NB4 (cell line): ENCODE data around the gene AP1G1.
A peak's percentile ranks its signal among the peaks of the same experiment; 100 is the strongest.

Experiments
- DNase-seq: peaks from one replicate; pipeline ENCODE4 v3.0.0; 2010; ENCODE audit warnings: low read depth
- H3K4me3 ChIP-seq: one replicate; pipeline ENCODE4 v1.5.1; 2011; ENCODE audit warnings: mild to moderate bottlenecking, low read depth, low read length, moderate library complexity
- CTCF ChIP-seq: IDR thresholded peaks from one replicate; pipeline ENCODE4 v1.5.1; 2012; ENCODE audit warnings: low read depth, low read length
- MAX ChIP-seq: IDR thresholded peaks from 2 replicates; pipeline ENCODE4 v1.6.1; 2011; ENCODE audit warnings: low read depth, low read length
- MYC ChIP-seq: IDR thresholded peaks from 2 replicates; pipeline ENCODE4 v1.6.1; 2011; ENCODE audit warnings: low read depth, low read length
- POLR2A ChIP-seq: IDR thresholded peaks from 2 replicates; pipeline ENCODE4 v1.6.1; 2011; ENCODE audit warnings: mild to moderate bottlenecking; ENCODE audit not compliant: insufficient read length; ENCODE audit errors: extremely low read depth

The AP1G1 gene

GRCh38 chr16:71808593-71809459, at the start of gene AP1G1:
Gene AP1G1, minus strand, starts transcription at chr16:71808834. Its CDS starts 19,355 bp downstream, at chr16:71789479.
- TF ChIP-seq POLR2A (peak; percentile 63), MAX (0 out of 2 replicates have a peak, but pooled peaks have one; percentile 4), MYC (peak; percentile 31; the same call in 1 of the 2 replicates), CTCF (no peak)
- DNase-seq: peak; percentile 99
- H3K4me3 ChIP-seq: peak within 1 kb of the TSS; percentile 99

GRCh38 chr16:71855937-71856662, 47.5 kb upstream of the AP1G1 start:
- no peak for DNase-seq
- no peak overlapping the region for H3K4me3 ChIP-seq
- no peak for TF ChIP-seq CTCF
- no peak for TF ChIP-seq POLR2A
- no peak for TF ChIP-seq MYC
- no peak for TF ChIP-seq MAX

- TF ChIP-seq POLR2A (no peak), MYC (no peak), MAX (no peak), CTCF (no peak)
- DNase-seq: no peak
- no peak overlapping the region for H3K4me3 ChIP-seq
Observed at GRCh38 chr16:71854369-71854948, 45.8 kb upstream of the AP1G1 start.

- DNase-seq: no peak
- H3K4me3 ChIP-seq: no peak overlapping the region
- TF ChIP-seq MYC (no peak), MAX (no peak), POLR2A (no peak), CTCF (no peak)
Observed at GRCh38 chr16:71853413-71853812, 44.8 kb upstream of the AP1G1 start.

- no peak for TF ChIP-seq POLR2A
- no peak for TF ChIP-seq MYC
- TF ChIP-seq MAX: no peak
- no peak for TF ChIP-seq CTCF
- DNase-seq: no peak
- no peak overlapping the region for H3K4me3 ChIP-seq
Observed at GRCh38 chr16:71852561-71852960, 43.9 kb upstream of the AP1G1 start.
